ENCODE measurements around the gene ZNF132. TPM values are rescaled to one million over a fixed set of nuclear protein-coding genes. Genes with fewer than 3 reads are reported as not detected.

The ZNF132 gene
- total RNA-seq, 1 donor = 10.1 TPM

DNA sequence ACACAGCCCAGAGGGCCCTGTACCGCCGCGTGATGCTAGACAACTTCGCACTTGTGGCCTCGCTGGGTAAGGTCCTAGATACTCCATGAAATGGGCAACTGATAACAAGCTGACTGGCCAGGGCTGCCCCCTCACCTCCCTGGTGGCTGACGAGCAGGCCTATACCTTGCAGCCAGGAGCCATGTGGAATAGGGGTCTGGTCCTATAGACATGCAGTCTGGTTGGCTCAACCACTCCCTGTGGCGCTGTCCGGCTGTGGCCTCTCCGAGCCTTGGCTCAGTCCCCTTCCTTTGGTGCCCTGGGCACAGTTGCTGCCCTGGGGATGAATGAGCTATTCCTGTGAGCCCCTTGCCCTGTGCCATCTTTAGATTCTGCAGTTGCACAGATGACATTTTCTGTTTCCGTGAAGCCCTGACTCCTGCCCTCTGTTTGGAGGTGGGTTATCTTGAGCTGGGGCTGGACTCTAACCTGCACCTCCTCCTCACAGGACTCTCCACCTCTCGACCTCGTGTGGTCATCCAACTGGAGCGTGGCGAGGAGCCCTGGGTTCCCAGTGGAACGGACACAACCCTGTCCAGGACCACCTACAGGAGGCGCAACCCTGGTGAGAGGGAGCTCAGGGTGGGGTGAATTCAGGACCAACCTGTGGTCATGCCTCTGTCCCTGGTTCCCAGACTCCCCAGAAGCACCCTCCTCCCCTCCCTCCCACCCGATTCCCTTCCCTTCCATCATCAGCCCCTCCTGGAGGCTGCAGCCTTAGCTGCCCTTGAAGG, 29.5 kb upstream of the ZNF132 start:
- H2AFZ ChIP-seq (ENCODE audit: low read length) = no peak overlapping the region
- H4K20me1 ChIP-seq (ENCODE audit: insufficient read depth, low read length) = peaks cover 20% of the 10 kb centered on the region
- TF ChIP-seq, protein P1, sequence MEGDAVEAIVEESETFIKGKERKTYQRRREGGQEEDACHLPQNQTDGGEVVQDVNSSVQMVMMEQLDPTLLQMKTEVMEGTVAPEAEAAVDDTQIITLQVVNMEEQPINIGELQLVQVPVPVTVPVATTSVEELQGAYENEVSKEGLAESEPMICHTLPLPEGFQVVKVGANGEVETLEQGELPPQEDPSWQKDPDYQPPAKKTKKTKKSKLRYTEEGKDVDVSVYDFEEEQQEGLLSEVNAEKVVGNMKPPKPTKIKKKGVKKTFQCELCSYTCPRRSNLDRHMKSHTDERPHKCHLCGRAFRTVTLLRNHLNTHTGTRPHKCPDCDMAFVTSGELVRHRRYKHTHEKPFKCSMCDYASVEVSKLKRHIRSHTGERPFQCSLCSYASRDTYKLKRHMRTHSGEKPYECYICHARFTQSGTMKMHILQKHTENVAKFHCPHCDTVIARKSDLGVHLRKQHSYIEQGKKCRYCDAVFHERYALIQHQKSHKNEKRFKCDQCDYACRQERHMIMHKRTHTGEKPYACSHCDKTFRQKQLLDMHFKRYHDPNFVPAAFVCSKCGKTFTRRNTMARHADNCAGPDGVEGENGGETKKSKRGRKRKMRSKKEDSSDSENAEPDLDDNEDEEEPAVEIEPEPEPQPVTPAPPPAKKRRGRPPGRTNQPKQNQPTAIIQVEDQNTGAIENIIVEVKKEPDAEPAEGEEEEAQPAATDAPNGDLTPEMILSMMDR (IDR thresholded peaks at IDR 0.05; ENCODE audit: extremely low read depth, low read depth, low read length) = no peak
- H3K9me3 ChIP-seq (ENCODE audit: low read depth, low read length) = no peaks in the 10 kb centered on the region
- no peak overlapping the region for H3K27ac ChIP-seq (ENCODE audit: low read depth, low read length)
- H3K4me2 ChIP-seq (ENCODE audit: insufficient read depth, low read length) = no peak overlapping the region
- H3K27me3 ChIP-seq (ENCODE audit: insufficient read depth, low read length) = no peaks in the 10 kb centered on the region
- no peak overlapping the region for H3K4me3 ChIP-seq (ENCODE audit: insufficient read depth, low read length)
- DNase-seq (ENCODE audit: insufficient read length, low spot score, missing footprints) = peak; percentile 81
- H3K79me2 ChIP-seq (ENCODE audit: insufficient read depth, low read length) = peaks cover 28% of the 10 kb centered on the region
- H3K36me3 ChIP-seq (ENCODE audit: insufficient read depth, low read length) = peaks cover 15% of the 10 kb centered on the region
- H3K4me1 ChIP-seq (ENCODE audit: insufficient read depth, low read length) = peaks cover 9% of the 10 kb centered on the region

DNA sequence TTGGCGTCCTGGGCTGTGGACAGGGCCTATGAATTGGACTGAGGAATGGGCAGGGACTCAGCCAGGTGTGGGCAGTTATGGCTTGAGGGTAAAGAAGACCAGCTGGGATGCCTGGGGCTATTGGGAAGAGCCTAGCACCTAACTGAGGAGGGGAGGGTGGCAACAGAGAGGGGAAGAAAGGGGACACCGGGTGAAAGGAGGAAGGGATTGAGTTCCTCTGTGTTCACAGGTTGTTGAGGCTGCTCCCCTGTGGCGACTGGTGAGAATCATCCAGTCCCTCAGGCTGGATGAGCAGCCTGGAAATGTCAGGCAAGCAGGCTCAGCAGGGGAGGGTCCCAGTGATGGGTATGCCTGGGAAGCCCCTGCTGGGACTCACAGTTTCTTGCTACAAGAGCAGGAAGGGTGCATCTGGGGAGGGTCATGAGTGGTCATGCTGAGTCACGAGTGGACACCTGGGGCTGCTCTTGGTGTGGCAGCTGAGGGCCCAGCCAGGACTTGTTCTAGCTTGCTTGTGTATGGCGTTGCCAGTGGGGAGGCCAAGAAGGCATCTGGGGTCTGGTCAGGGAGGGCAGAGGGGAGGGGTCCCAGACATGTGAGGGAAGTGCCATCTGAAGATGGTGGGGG, 28.4 kb upstream of the ZNF132 start:
- Histone ChIP-seq H2AFZ (ENCODE audit: low read length) (no peak overlapping the region), H3K4me1 (ENCODE audit: insufficient read depth, low read length) (peaks cover 4% of the 10 kb centered on the region), H3K4me2 (ENCODE audit: insufficient read depth, low read length) (peak overlapping the region; percentile 47), H3K36me3 (ENCODE audit: insufficient read depth, low read length) (peaks cover 15% of the 10 kb centered on the region), H3K27ac (ENCODE audit: low read depth, low read length) (no peak overlapping the region), H3K4me3 (ENCODE audit: insufficient read depth, low read length) (peak overlapping the region; percentile 94), H3K27me3 (ENCODE audit: insufficient read depth, low read length) (no peaks in the 10 kb centered on the region), H3K9me3 (ENCODE audit: low read depth, low read length) (no peaks in the 10 kb centered on the region), H4K20me1 (ENCODE audit: insufficient read depth, low read length) (peaks cover 20% of the 10 kb centered on the region), H3K79me2 (ENCODE audit: insufficient read depth, low read length) (peaks cover 28% of the 10 kb centered on the region)
- TF ChIP-seq, protein P1 (IDR thresholded peaks at IDR 0.05; ENCODE audit: extremely low read depth, low read depth, low read length) = no peak
- DNase-seq (ENCODE audit: insufficient read length, low spot score, missing footprints) = peak; percentile 84

DNA sequence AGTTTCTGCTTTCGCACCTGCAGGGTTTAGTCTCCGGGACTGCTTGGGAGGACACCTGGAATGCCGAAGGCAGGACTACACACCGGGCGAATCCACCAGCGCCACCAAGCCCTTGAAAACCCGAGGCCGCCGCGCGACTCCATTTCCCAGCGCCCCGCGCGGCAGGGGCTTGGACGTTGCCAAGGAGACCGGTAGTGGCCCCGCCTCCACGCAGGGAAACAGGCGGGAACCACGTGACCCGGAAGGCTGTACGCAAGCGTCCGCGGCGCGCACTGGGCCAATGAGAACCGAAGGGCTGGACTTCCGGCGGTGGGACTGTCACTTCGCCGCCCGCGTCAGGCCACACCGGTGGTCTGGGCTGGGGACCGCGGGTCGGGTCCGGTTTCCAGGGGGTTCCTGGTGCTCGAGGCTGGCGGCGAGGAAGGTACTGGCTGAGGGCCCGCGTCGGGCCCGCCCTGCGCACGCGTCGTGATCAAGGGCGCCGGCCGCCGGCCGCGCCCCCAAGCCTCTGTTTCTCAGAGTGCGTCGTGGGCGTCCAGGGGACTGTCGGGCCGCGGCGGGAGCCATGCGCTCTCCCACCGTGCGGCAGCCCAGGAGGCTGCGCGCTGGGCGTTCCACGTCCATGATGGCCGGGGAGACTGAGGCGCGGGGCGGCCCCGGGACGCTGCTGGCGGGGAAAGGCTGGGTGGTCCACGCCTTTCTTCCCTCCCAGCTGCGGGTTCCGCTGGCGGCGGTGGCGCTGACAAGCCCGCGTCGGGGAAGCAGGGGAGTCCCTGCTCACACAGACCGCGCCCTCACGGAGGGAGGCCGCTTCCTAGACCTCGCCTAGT, 27.0 kb upstream of the ZNF132 start, which contains the start of gene ZNF324:
ZNF324 (plus strand) TSS at position 321 of the 830 bp plus-strand sequence. CDS start 2,106 bp downstream, outside the sequence.
- peak within 1 kb of the TSS; percentile 72 for H3K27ac ChIP-seq (ENCODE audit: low read depth, low read length)
- H3K36me3 ChIP-seq (ENCODE audit: insufficient read depth, low read length) = peaks cover 3% of the 10 kb centered on the region

More for the DNA sequence above, 27.0 kb upstream of the ZNF132 start, which contains the start of gene ZNF324:
- H3K9me3 ChIP-seq (ENCODE audit: low read depth, low read length) = no peaks in the 10 kb centered on the region
- peak within 1 kb of the TSS; percentile 94 for H3K4me3 ChIP-seq (ENCODE audit: insufficient read depth, low read length)
- peaks cover 28% of the 10 kb centered on the region for H3K79me2 ChIP-seq (ENCODE audit: insufficient read depth, low read length)
- peaks cover 4% of the 10 kb centered on the region for H3K4me1 ChIP-seq (ENCODE audit: insufficient read depth, low read length)
- peak within 1 kb of the TSS; percentile 99 for H2AFZ ChIP-seq (ENCODE audit: low read length)
- peak; percentile 100 for DNase-seq (ENCODE audit: insufficient read length, low spot score, missing footprints)
- no peaks in the 10 kb centered on the region for H3K27me3 ChIP-seq (ENCODE audit: insufficient read depth, low read length)
- peak within 1 kb of the TSS; percentile 95 for H3K4me2 ChIP-seq (ENCODE audit: insufficient read depth, low read length)
- TF ChIP-seq, protein P1 (IDR thresholded peaks at IDR 0.05; ENCODE audit: extremely low read depth, low read depth, low read length) = no peak
- peaks cover 17% of the 10 kb centered on the region for H4K20me1 ChIP-seq (ENCODE audit: insufficient read depth, low read length)

All from osteoblast (primary cell).